ENCODE data around the gene MERTK. TPM values are rescaled to one million over a fixed set of nuclear protein-coding genes. Genes with fewer than 3 reads are reported as not detected.

Gene MERTK
- total RNA-seq, 4 donors from 2014 or later: 3.4 to 9.7 (median 4.9) TPM

DNA sequence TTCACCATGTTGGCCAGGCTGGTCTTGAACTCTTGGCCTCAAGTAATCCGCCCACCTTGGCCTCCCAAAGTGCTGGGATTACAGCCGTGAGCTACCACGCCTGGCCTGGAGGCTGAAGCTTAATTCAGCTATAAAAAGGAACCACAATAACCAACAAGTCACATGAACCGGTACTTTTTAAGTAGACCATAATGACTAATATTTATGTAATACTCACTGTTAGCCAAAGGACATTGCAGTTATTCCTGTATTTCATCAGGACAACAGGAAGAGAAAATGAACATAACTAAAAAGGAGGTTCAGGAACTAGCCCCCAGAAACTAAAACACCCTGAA, 107.6 kb downstream of the MERTK start:
- TF ChIP-seq, protein P1, sequence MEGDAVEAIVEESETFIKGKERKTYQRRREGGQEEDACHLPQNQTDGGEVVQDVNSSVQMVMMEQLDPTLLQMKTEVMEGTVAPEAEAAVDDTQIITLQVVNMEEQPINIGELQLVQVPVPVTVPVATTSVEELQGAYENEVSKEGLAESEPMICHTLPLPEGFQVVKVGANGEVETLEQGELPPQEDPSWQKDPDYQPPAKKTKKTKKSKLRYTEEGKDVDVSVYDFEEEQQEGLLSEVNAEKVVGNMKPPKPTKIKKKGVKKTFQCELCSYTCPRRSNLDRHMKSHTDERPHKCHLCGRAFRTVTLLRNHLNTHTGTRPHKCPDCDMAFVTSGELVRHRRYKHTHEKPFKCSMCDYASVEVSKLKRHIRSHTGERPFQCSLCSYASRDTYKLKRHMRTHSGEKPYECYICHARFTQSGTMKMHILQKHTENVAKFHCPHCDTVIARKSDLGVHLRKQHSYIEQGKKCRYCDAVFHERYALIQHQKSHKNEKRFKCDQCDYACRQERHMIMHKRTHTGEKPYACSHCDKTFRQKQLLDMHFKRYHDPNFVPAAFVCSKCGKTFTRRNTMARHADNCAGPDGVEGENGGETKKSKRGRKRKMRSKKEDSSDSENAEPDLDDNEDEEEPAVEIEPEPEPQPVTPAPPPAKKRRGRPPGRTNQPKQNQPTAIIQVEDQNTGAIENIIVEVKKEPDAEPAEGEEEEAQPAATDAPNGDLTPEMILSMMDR (IDR thresholded peaks at IDR 0.05): no peak
- TF ChIP-seq POLR2A (IDR thresholded peaks at IDR 0.05): no peak
- H3K4me3 ChIP-seq (ENCODE audit: low read depth, poor library complexity, severe bottlenecking): no peak overlapping the region
- 19 to 48% methylated on average over 4 of the region's 4 CpGs for WGBS, 2 donors
- intact Hi-C loops (cut with DNase I; ENCODE audit: low total_unique reads): no loop called here
- no peak for DNase-seq (ENCODE audit: low spot score in 2 of 2)

DNA sequence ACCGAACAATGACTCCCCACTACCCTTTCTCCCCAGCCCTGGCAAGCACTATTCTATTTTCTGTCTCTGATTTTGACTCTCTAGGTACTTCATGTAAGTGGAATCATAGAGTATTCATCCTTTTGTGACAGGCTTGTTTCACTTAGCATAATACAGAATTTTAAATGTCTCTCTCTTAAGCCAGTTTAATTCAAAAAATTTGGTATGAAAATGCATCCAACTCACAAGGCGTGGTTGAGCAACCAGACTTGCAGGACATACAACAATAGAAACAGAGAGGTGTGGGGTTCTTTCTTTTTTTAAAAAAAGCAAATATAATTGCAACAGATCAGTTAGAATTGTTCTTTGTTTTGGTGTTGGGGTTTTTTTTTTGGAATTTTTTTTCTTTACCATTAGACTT, 109.1 kb downstream of the MERTK start:
- H3K4me3 ChIP-seq (ENCODE audit: low read depth, poor library complexity, severe bottlenecking): no peak overlapping the region
- TF ChIP-seq POLR2A (IDR thresholded peaks at IDR 0.05): no peak
- TF ChIP-seq, protein P1 (IDR thresholded peaks at IDR 0.05): no peak
- intact Hi-C loops (cut with DNase I; ENCODE audit: low total_unique reads): no loop called here
- no peak for DNase-seq (ENCODE audit: low spot score in 2 of 2)
- 87 to 88% methylated on average over 2 of the region's 2 CpGs for WGBS, 2 donors

DNA sequence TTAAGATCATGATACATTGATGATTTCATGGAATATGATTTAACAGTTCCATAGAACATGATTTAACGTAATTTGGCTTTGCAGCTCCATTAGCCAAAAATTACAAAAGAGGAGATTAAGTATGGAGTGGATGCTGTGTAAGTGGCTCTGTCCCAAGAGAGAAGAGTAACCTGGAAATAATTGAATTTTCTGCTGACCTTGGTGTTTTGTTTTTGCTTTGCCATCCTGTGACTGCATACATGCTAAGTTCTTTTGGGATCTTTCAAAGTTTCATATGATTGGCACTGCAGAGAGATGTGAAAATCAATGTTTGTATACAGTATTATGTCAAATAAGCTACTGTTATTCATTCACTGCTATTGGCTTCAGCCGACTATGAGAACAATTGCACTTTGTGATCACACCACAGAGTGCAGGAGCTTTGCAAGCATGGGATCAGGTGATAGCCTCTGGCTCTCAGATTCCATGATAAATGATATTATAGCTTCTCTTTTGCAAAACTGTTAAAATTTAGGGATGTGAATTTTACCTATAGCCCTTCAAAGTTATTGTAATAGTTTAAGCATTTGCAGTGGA, 110.6 kb downstream of the MERTK start:
- intact Hi-C loops (cut with DNase I; ENCODE audit: low total_unique reads): no loop called here
- TF ChIP-seq, protein P1 (IDR thresholded peaks at IDR 0.05): no peak
- TF ChIP-seq POLR2A (IDR thresholded peaks at IDR 0.05): no peak
- no peak for DNase-seq (ENCODE audit: low spot score in 2 of 2)
- H3K4me3 ChIP-seq (ENCODE audit: low read depth, poor library complexity, severe bottlenecking): no peak overlapping the region
- 73 to 86% methylated on average over 2 of the region's 2 CpGs for WGBS, 2 donors

DNA sequence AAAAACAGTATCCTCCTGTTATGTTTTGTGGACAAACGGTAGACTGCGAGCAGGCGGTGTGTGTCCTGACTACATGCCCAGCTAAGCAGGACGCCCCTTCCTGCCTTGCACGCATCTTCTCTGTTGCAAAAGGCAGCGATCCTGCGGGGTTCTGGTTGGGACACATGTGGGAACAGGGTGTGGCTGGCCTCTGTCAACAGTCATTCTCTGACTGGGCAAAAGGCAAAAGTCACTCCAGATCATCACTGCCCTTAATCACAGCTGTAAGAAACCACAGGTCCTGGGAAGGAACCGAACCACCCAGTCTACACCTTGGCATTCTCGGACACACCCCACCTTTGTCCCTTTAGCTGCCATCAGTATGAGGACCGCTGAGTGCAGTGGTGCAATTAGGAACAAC, 112.3 kb downstream of the MERTK start:
- no peak overlapping the region for H3K4me3 ChIP-seq (ENCODE audit: low read depth, poor library complexity, severe bottlenecking)
- TF ChIP-seq, protein P1 (IDR thresholded peaks at IDR 0.05): no peak
- no peak for TF ChIP-seq POLR2A (IDR thresholded peaks at IDR 0.05)
- WGBS, 2 donors: 95% methylated on average over 10 of the region's 10 CpGs
- no peak for DNase-seq (ENCODE audit: low spot score in 2 of 2)
- intact Hi-C loops (cut with DNase I; ENCODE audit: low total_unique reads): no loop called here

DNA sequence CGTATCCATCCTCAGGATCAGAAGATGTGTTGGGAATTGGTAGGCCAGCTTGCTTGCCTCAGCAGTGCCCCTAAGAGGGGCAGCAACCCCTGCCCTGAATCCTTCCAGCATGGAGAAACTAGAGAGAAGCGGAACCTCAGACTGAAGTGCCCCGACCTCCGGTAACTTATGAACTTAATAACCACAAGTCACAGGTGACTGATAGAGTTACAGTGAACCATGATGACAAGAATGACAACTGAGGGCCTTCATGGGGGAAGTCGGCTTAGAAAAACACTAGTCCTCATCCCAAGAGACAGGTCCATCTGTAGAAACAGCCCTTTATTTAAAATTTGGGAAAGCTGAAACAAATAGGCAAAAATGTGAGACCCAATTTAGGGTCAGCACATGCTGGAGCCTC, 114.1 kb downstream of the MERTK start:
- H3K4me3 ChIP-seq (ENCODE audit: low read depth, poor library complexity, severe bottlenecking): no peak overlapping the region
- WGBS, 2 donors: 74 to 96% methylated on average over 5 of the region's 5 CpGs
- no peak for TF ChIP-seq POLR2A (IDR thresholded peaks at IDR 0.05)
- TF ChIP-seq, protein P1 (IDR thresholded peaks at IDR 0.05): no peak
- intact Hi-C loops (cut with DNase I; ENCODE audit: low total_unique reads): no loop called here
- DNase-seq (ENCODE audit: low spot score in 2 of 2): no peak

DNA sequence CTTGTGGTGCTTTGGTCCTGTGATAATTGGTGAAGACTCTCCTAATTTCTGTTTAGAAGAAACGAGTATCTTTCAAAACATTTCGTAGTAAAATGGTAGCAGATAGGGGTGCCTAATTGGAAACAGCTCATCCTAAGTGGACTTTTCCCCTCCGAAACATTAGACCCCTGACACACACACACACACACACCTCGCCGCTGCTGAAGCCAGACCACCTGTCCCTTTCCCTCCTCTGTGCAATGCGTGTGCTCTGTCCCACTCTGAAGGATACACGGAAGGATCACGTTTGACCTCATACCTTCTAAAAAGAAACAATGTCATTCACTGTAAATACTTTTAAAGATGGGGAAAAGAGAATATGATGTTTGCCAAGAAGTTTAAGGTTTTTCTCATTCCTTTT, 120.4 kb downstream of the MERTK start:
- no peak for DNase-seq (ENCODE audit: low spot score in 2 of 2)
- intact Hi-C loops (cut with DNase I; ENCODE audit: low total_unique reads): no loop called here
- H3K4me3 ChIP-seq (ENCODE audit: low read depth, poor library complexity, severe bottlenecking): no peak overlapping the region
- 86 to 90% methylated on average over 8 of the region's 8 CpGs for WGBS, 2 donors
- TF ChIP-seq, protein P1 (IDR thresholded peaks at IDR 0.05): no peak
- TF ChIP-seq POLR2A (IDR thresholded peaks at IDR 0.05): no peak
